H1 (cell line): ENCODE results near the gene EDEM1. TPM values are rescaled to one million over a fixed set of nuclear protein-coding genes. Genes with fewer than 3 reads are reported as not detected.

ENCODE experiments used
- CTCF ChIA-PET: fragments of 300-600 bp; sonication (Branson Sonifier 250); formaldehyde crosslinking; loops from one replicate; lab custom pipeline; 2021; ENCODE audit not compliant: partially characterized antibody; lab: Charles Lee
- POLR2A ChIA-PET: fragments of 300-600 bp; sonication (Branson Sonifier 250); formaldehyde crosslinking; loops from one replicate; lab custom pipeline; 2021; ENCODE audit warnings: inconsistent platforms; ENCODE audit not compliant: partially characterized antibody; lab: Charles Lee
- DNase-seq, 2 experiments: peaks; one replicate each; pipeline versions ENCODE4 v3.0.0 to v3.0.0-alpha.2; 2010 to 2022; ENCODE audit warnings: low spot score in 2 of 2, low read depth in 1 of 2, mixed read lengths in 1 of 2
- FAIRE-seq: peaks from 2 replicates; lab custom pipeline; 2011; peaks lifted over from hg19 to GRCh38; lab: Jason Lieb, UNC
- H2AFZ ChIP-seq: 2 replicates; pipeline ENCODE4 v1.8.1; 2012; ENCODE audit warnings: low read length, inconsistent platforms
- H2AK5ac ChIP-seq: 2 replicates; pipeline ENCODE4 v1.6.1; 2013; ENCODE audit warnings: low read depth, low read length
- H2BK120ac ChIP-seq: replicated peaks from 2 replicates; pipeline ENCODE3; 2013; ENCODE audit warnings: low read depth, low read length, inconsistent platforms
- H2BK12ac ChIP-seq: 2 replicates; pipeline ENCODE4 v1.6.1; 2013; ENCODE audit warnings: low read depth, low read length
- H2BK15ac ChIP-seq: 2 replicates; pipeline ENCODE4 v1.6.1; 2013; ENCODE audit warnings: low read length
- H2BK20ac ChIP-seq: 2 replicates; pipeline ENCODE4 v1.6.1; 2013; ENCODE audit warnings: low read length
- H2BK5ac ChIP-seq: 2 replicates; pipeline ENCODE4 v1.6.1; 2013; ENCODE audit warnings: low read depth, low read length
- H3K14ac ChIP-seq: 2 replicates; pipeline ENCODE4 v1.6.1; 2013; ENCODE audit warnings: inconsistent platforms; ENCODE audit not compliant: insufficient read length
- H3K18ac ChIP-seq: 2 replicates; pipeline ENCODE4 v1.6.1; 2013; ENCODE audit warnings: low read length; ENCODE audit errors: extremely low read depth
- H3K23ac ChIP-seq: 2 replicates; pipeline ENCODE4 v1.6.1; 2013; ENCODE audit warnings: inconsistent platforms; ENCODE audit not compliant: insufficient read length
- H3K23me2 ChIP-seq: 2 replicates; pipeline ENCODE4 v1.6.1; 2013; ENCODE audit warnings: low read depth, low read length
- H3K27ac ChIP-seq: 2 replicates; pipeline ENCODE4 v1.6.1; 2011; ENCODE audit warnings: low read depth, low read length, inconsistent platforms
- H3K27me3 ChIP-seq, 4 experiments: replicated peaks in 1 of 4; 1 replicate in 1 of 4; 2 replicates in 3 of 4; pipeline versions ENCODE4 v1.6.1 to v1.8.1; 2011 to 2013; ENCODE audit warnings: low read length in 3 of 4, mild to moderate bottlenecking in 3 of 4, inconsistent platforms in 2 of 4, mixed read lengths in 2 of 4, moderate library complexity in 1 of 4; ENCODE audit not compliant: control insufficient read depth in 3 of 4, insufficient read depth in 3 of 4; ENCODE audit errors: extremely low read depth in 1 of 4
- H3K36me3 ChIP-seq, 4 experiments: 2 replicates each; pipeline versions ENCODE4 v1.6.1 to v1.8.1; 2011 to 2013; ENCODE audit warnings: mild to moderate bottlenecking in 4 of 4, low read length in 3 of 4, moderate library complexity in 2 of 4, control low read depth in 1 of 4, inconsistent platforms in 1 of 4; ENCODE audit not compliant: insufficient read depth in 4 of 4, control insufficient read depth in 2 of 4
- H3K4ac ChIP-seq: replicated peaks from 2 replicates; pipeline ENCODE3; 2013; ENCODE audit warnings: low read length, low read depth, mixed read lengths, inconsistent platforms; ENCODE audit not compliant: insufficient read length
- H3K4me1 ChIP-seq, 4 experiments: replicated peaks in 1 of 4; 1 replicate in 1 of 4; 2 replicates in 3 of 4; pipeline versions ENCODE4 v1.6.1 to v1.8.1; 2011 to 2013; ENCODE audit warnings: low read length in 3 of 4, inconsistent platforms in 2 of 4, mixed read lengths in 1 of 4; ENCODE audit not compliant: insufficient read depth in 4 of 4, control insufficient read depth in 3 of 4
- H3K4me2 ChIP-seq, 2 experiments: 2 replicates each; pipeline versions ENCODE4 v1.6.1 to v1.8.1; 2011 to 2013; ENCODE audit warnings: low read depth in 2 of 2, low read length in 2 of 2, control low read depth in 1 of 2, inconsistent platforms in 1 of 2, mild to moderate bottlenecking in 1 of 2; ENCODE audit not compliant: insufficient read depth in 1 of 2
- H3K4me3 ChIP-seq, 4 experiments: fragments of 200-600, 300-600 bp in 1 of 4; sonication (generic), shearing (Covaris generic), sonication (Bioruptor Twin) in 1 of 4; 2 replicates each; pipeline versions ENCODE4 v1.5.1 to v1.8.1; 2011 to 2016; ENCODE audit warnings: low read length in 4 of 4, low read depth in 3 of 4, control low read depth in 2 of 4, inconsistent platforms in 2 of 4, mild to moderate bottlenecking in 2 of 4, mixed read lengths in 1 of 4, moderate library complexity in 1 of 4; ENCODE audit not compliant: insufficient read depth in 2 of 4; ENCODE audit errors: extremely low read depth in 1 of 4
- H3K56ac ChIP-seq: replicated peaks from 2 replicates; pipeline ENCODE3; 2013; ENCODE audit warnings: low read depth, mild to moderate bottlenecking, mixed read lengths, low read length, inconsistent platforms; ENCODE audit not compliant: insufficient read length
- H3K79me1 ChIP-seq: 2 replicates; pipeline ENCODE4 v1.6.1; 2013; ENCODE audit warnings: low read depth, low read length, control low read depth
- H3K79me2 ChIP-seq, 2 experiments: 2 replicates each; pipeline versions ENCODE4 v1.6.1 to v1.8.1; 2012 to 2013; ENCODE audit warnings: low read length in 2 of 2, mild to moderate bottlenecking in 2 of 2, inconsistent platforms in 1 of 2; ENCODE audit not compliant: insufficient read depth in 2 of 2, control insufficient read depth in 1 of 2
- H3K9ac ChIP-seq, 4 experiments: replicated peaks in 1 of 4; 1 replicate in 1 of 4; 2 replicates in 3 of 4; pipeline versions ENCODE4 v1.6.1 to v1.8.1; 2011 to 2013; ENCODE audit warnings: low read depth in 3 of 4, low read length in 3 of 4, control low read depth in 2 of 4, mild to moderate bottlenecking in 2 of 4, moderate library complexity in 2 of 4, inconsistent platforms in 1 of 4; ENCODE audit errors: extremely low read depth in 1 of 4
- H3K9me3 ChIP-seq, 2 experiments: 2 replicates each; pipeline versions ENCODE4 v1.6.1 to v1.8.1; 2012 to 2013; ENCODE audit warnings: mild to moderate bottlenecking in 2 of 2, moderate library complexity in 2 of 2, control low read depth in 1 of 2, inconsistent platforms in 1 of 2, low read depth in 1 of 2, low read length in 1 of 2, mixed read lengths in 1 of 2; ENCODE audit not compliant: insufficient read depth in 2 of 2
- H4K20me1 ChIP-seq, 2 experiments: replicated peaks in 1 of 2; 2 replicates each; pipeline versions ENCODE3 to v1.8.1; 2011 to 2013; ENCODE audit warnings: inconsistent platforms in 2 of 2, low read length in 2 of 2, mild to moderate bottlenecking in 1 of 2; ENCODE audit not compliant: insufficient read depth in 2 of 2, control insufficient read depth in 1 of 2
- H4K5ac ChIP-seq: 2 replicates; pipeline ENCODE4 v1.6.1; 2013; ENCODE audit warnings: low read length, low read depth, mixed read lengths, inconsistent platforms; ENCODE audit not compliant: insufficient read length
- H4K8ac ChIP-seq: 2 replicates; pipeline ENCODE4 v1.8.0; 2013; ENCODE audit warnings: mild to moderate bottlenecking, moderate library complexity, low read length, inconsistent platforms; ENCODE audit not compliant: insufficient read depth; ENCODE audit errors: extremely low read depth
- H4K91ac ChIP-seq: replicated peaks from 2 replicates; pipeline ENCODE3; 2013; ENCODE audit warnings: low read length, mixed read lengths, inconsistent platforms; ENCODE audit not compliant: insufficient read length
- BCL11A ChIP-seq, 2 experiments: IDR thresholded peaks; one replicate each; pipeline ENCODE4 v1.6.1; 2011; ENCODE audit warnings: low read depth in 2 of 2, low read length in 2 of 2, mild to moderate bottlenecking in 2 of 2
- CEBPB ChIP-seq: IDR thresholded peaks from 2 replicates; pipeline ENCODE4 v1.6.1; 2012; ENCODE audit warnings: low read depth, low read length
- POLR2A ChIP-seq, 2 experiments: IDR thresholded peaks; 1 replicate in 1 of 2; 2 replicates in 1 of 2; pipeline ENCODE4 v1.6.1; 2011; ENCODE audit warnings: low read depth in 2 of 2, low read length in 2 of 2, mild to moderate bottlenecking in 2 of 2; ENCODE audit errors: control extremely low read depth in 1 of 2
- RXRA ChIP-seq: IDR thresholded peaks from 2 replicates; pipeline ENCODE4 v1.6.1; 2011; ENCODE audit warnings: low read depth, mild to moderate bottlenecking, low read length, moderate library complexity; ENCODE audit not compliant: insufficient read depth
- SP4 ChIP-seq: IDR thresholded peaks from 2 replicates; pipeline ENCODE4 v1.6.1; 2012; ENCODE audit warnings: low read length, inconsistent platforms
- TBP ChIP-seq: IDR thresholded peaks from 2 replicates; pipeline ENCODE4 v1.6.1; 2011; ENCODE audit warnings: low read depth, low read length, improper control_type of control experiment
- WGBS, 2 experiments: shearing (Covaris generic) in 1 of 2; methylation state at CpG; one replicate each; pipeline versions ENCODE4 v1.1.6 to v1.1.7; 2013 to 2015; ENCODE audit warnings: low lambda C conversion rate in 2 of 2, mixed read lengths in 2 of 2, inconsistent platforms in 1 of 2, low coverage in 1 of 2, missing lambda C conversion rate in 1 of 2; ENCODE audit not compliant: insufficient replicate concordance in 2 of 2, insufficient coverage in 1 of 2, insufficient read length in 1 of 2; ENCODE audit errors: extremely low coverage in 1 of 2, missing lambda C conversion rate in 1 of 2; 5-methylcytosine and 5-hydroxymethylcytosine counted together
- polyA plus RNA-seq, 7 experiments: library from polyadenylated mRNA; depleted of rRNA in 3 of 7; stranded (reverse) in 5 of 7; unstranded in 2 of 7; fragments of >200 nt in 5 of 7; fragments of 200-250 nt in 2 of 7; gene quantifications; 1 replicate in 5 of 7; 2 replicates in 1 of 7; 4 replicates in 1 of 7; pipeline versions ENCODE4 v1.2.1 to v1.2.3, GENCODE V29; 2011 to 2013; ENCODE audit warnings: missing spikeins in 2 of 7, mixed read lengths in 2 of 7
- total RNA-seq: library from RNA; stranded (reverse); fragmentation: NEBNext Ultra II Directional; extraction: Animal tissue kit (Norgen Biotek cat#: 25700); gene quantifications from 2 replicates; pipeline ENCODE4 v1.2.1, GENCODE V29; 2021

Gene EDEM1
- total and polyA plus RNA-seq, 2 of the 8 experiments (the other 6 are each of a cell fraction or from before 2014, with no cell fraction given): 4.8 to 16.4 TPM

DNA sequence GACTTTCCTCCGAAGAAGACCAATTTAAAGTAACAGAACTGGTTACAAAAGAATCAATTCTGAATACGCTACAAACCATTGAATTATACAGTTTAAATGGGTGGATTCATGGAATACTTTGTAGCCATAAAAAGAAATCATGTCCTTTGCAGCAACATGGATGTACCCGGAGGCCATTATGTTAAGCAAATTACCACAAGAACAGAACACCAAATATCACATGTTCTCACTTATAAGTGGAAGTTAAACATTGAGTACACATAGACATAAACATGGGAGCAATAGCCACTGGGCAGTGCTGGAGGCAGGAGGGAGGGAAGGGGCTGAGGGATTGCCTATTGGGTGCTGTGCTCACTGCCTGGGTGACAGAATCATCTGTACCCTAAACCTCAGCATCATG is 61.3 kb downstream of the EDEM1 start:
- Histone ChIP-seq H4K8ac (no peak overlapping the region), H3K4me1 (no peaks in the 10 kb centered on the region), H3K56ac (no peak overlapping the region), H3K9ac (no peak overlapping the region), H2BK15ac (no peak overlapping the region), H3K27me3 (no peaks in the 10 kb centered on the region), H3K36me3 (no peaks in the 10 kb centered on the region), H3K18ac (no peak overlapping the region), H2AK5ac (no peak overlapping the region), H3K27ac (no peak overlapping the region), H3K4me3 (no peak overlapping the region), H3K4me2 (no peak overlapping the region), H3K79me1 (no peaks in the 10 kb centered on the region), H3K4ac (no peak overlapping the region), H2AFZ (no peak overlapping the region), H2BK120ac (no peak overlapping the region), H3K79me2 (no peaks in the 10 kb centered on the region), H2BK5ac (no peak overlapping the region), H3K23me2 (peaks cover 2% of the 10 kb centered on the region; the same call in 1 of the 2 replicates), H3K23ac (no peak overlapping the region), H3K9me3 (peaks cover 0 to under 1% of the 10 kb centered on the region in 2 experiments; a peak in 1 of 4 replicates), H4K91ac (no peak overlapping the region), H2BK20ac (no peak overlapping the region), H3K14ac (no peak overlapping the region), H4K20me1 (no peaks in the 10 kb centered on the region), H2BK12ac (no peak overlapping the region), H4K5ac (no peak overlapping the region)
- 94% methylated on average over 3 of the region's 3 CpGs; no CpG with 5 or more reads in 1 of the 2 experiments for WGBS, 2 experiments
- ChIA-PET POLR2A (no interaction called here), CTCF (interaction anchor here (1.0 kb wide), 1 partner anchor 17 kb away, joined by 4 read pairs; no protein-coding TSS in a partner anchor)
- FAIRE-seq (no peak), DNase-seq (no peak)
- TF ChIP-seq TBP (no peak), CEBPB (no peak), POLR2A (IDR thresholded peaks at IDR 0.05; ENCODE audit: control extremely low read depth in 1 of 2, low read depth in 2 of 2, low read length in 2 of 2) (no peak), RXRA (no peak), SP4 (no peak), BCL11A (IDR thresholded peaks at IDR 0.05; ENCODE audit: low read depth in 2 of 2, low read length in 2 of 2) (no peak)
